OCI-M1 (cell line): ENCODE data around the gene DDX56.

Experiments used
- DNase-seq: peaks from one replicate; lab custom pipeline; 2025; lab: John Stamatoyannopoulos, UW

The DDX56 gene

DNA sequence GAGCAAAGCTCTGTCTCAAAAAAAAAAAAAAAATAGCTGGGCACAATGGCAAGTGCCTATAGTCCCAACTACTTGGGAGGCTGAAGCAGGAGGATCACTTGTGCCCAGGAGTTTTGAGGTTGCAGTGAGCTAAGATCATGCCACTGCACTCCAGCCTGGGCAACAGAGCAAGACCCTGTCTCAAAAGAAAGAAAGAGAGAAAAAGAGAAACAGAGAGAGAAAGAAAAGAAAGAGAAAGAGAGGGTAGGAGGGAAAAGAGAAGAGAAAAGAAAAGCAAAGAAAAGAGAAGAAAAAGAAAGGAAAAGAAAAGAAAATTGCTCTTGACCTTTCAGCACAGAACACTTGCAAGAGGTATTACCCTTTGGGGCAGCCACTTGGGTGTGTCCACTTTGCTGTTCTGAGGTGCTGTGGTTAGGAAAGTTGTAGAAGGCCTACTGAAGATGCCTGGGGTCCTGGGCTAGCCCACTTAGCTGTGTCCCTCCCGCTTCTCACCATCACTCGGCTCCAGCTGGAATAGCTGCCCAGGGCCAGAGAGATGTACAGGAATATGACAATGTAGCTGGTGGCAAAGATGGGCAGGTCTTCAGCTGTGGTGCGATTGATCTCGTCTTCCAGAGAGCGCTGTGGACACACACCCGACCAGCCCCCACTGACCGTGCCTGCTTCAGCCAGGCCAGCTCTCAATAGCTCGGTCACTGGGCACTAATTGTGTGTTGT is 38.2 kb downstream of the DDX56 start:
- no peak for DNase-seq

GRCh38 chr7:44534501-44534900 is 39.2 kb downstream of the DDX56 start:
- DNase-seq = peak; percentile 61

DNA sequence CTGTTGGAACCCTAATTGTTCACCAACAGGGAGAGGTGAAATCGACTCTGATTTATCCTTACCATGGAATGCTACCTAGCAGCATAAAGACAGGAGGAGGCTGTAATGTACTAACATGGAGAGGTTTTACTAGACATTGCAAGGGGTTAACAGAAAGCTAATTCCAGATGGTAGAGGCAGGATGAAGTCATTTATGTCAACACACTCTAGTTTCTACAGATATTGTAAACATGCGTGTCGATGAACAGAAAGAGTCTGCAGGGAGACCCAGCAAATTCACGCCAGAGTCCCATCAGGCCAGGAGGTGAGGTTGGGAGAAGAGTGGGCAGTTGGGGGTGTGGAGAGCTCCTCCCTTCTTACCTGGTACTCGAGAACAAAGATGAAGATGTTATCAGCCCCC is 39.6 kb downstream of the DDX56 start:
- DNase-seq = no peak

DNA sequence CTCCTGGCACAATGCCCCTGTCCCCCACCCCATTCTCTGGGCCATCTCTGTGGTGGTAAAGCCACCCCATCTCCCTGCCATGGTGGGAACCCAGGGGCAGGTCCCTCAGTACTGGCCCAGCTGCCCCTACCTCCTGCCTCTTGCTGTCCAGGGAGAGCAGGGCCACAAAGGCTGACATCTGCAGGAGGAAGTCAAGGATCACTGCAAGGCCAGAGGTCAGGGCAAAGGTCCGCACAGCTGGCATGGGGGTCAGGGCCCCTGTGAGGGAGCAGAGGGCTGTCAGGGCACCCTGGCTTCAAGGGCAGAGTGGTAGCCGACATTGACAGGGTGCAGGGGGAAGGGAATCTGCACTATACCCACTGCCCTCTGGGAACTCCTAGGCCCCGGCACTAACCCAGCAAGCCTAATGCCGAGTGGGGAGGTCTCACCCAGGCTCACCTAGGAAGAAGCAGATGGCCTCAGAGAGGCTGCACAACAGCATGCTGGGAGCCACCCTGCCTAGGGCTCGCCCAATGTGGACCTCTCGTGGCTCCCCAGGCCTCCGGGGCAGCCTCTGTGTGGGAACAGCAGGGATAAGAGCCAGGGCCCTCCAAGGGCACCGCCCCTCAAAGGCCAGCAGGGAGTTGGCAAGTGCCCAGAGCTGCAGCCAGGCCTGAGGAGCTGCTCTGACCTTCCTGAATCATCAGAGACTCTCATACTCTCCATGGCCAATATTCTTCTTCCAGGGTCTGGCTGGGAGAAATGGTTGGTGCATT is 40.2 kb downstream of the DDX56 start:
- no peak for DNase-seq

DNA sequence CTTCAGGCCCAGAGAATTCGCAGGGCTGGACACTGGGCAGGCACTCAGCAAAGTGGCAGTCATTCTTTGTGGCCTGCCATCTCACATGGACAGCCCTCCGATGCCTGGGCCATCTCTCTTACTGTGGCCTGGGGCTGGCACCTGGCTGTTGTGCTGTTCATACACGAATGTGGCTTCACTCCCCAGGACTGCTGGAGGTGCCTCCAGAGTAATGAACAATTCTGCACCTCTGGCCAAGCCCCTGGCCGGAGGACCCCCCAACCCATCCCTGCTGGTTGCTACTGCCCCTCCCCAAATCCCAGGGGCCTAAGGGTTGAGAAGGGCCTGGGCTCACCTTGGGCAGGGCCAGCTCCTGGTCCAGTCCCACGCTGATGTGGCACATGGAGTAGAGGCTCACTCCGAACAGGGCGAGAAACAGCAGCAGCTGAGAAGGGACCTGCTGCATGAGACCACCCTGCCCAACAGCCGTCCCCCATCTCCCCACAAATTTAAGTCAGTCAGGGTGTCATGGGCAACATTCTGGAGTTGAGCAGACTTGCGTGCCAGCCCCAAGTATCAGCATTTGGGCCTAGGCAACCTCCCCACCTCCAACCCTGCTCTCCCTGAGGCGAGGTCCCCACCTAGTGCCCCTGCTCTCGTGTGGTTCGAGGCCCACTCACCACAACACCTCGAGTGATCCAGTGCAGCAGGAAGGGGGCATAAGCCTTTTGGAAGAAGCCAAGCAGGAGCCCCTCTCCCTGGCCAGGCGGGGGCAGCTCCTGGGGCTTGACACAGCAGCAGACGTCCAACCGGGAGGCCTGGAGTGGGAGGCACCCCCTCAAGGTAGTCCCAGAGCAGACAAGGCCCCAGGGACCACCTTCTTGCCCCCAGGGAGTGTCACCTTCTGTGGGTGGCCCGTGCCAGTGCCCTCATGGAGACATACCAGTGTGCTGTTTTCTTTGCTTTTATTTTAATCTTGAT is 42.0 kb downstream of the DDX56 start:
- DNase-seq = no peak

- peak; percentile 2 for DNase-seq
Measured at GRCh38 chr7:44530990-44531389, 42.7 kb downstream of the DDX56 start.

DNA sequence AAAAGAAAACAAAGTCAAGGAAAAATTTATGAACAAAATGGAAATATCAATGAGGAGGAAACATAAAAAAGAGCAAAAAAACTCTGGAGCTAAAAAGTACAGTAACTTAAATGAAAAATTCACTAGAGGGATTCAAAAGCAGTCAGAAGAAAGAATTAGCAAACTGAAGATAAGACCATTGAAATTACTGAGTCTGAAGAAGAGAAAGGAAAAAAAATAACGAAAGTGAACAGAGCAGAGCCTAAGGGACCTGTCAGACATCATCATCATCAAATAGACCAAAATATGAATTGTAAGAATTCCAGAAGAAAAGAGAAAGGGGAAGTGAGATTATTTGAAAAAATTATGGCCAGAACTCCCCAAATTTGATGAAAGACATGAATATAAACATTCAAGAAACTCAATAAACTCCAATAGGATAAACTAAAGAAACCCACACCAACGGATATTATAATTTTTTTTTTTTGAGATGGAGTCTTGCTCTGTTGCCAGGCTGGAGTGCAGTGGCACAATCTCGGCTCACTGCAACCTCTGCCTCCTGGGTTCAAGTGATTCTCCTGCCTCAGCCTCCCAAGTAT is 48.8 kb downstream of the DDX56 start:
- DNase-seq = no peak

DNA sequence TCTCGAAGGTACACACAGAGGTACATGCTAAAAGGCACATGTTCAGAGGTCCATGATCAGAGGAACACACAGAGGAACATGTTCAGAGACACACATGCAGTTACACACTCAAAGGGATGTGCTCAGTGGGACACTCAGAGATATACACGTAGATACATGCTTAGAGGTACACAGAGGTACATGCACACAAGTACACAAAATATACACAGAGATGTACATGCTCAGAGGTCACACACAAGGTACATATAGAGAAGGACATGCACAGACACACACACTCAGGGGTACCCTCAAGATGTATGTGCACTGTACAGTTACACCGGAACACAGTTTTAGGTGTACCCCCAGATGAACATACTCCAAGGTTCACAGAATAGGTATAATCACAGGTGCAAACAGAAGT is 51.4 kb downstream of the DDX56 start:
- DNase-seq = no peak

DNA sequence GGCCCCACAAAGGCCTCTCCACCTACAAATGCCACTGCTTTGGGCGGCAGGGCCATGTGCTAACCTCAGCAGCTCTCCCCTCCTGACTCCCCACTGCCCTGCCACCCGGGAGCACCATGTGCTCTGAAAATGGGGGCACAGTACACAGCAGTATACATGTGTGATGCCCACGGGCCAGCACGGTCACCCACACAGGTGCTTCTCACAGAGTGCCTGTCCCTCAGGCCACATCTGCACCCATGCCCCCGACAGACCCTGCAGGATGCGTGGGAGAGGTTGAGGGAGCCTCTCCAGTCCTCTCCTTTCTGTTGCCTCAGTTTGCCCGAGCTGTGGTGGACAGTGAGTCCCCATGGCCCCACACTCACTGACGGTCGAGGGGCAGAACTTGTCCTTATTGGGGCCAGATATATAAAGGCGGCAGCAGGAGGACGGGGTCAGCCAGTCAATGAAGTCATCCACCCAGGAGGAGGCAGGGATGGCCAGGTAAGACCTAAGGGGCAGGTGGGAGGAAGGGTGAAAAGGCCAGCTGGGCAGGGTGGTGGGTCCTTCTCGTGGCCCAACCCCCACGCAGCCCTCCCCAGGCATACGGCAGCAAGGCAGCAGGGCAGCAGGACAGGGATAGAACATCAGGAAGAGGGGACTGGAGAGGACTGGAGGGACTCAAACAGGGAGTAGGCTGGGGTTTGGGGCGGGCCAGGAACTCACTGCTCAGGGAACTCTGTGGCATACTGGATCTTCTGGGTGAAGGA is 52.2 kb downstream of the DDX56 start:
- DNase-seq = no peak

DNA sequence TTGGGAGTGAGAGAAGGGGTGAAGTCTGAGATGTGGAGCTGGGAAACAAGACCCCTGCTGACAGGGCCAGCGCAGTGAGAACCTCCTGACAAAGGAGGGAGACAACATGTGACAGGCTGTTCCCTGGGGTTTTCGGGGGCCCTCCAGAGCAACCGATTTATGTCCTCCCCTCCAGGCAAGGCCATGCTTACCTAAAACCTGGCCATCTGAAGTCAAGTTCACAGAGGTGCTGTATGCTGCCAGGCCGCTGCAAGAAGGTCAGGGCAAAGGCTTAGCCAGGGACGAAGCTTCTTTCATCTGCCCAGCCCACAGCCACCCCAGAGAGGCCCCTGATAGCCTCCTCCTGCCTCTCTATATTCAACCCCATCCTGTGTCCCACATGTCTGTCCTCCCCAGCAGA is 53.1 kb downstream of the DDX56 start:
- DNase-seq = no peak

- DNase-seq = no peak
Measured at GRCh38 chr7:44519546-44519945, 54.2 kb downstream of the DDX56 start.

GRCh38 chr7:44518761-44519160 is 54.9 kb downstream of the DDX56 start:
- DNase-seq = no peak

DNA sequence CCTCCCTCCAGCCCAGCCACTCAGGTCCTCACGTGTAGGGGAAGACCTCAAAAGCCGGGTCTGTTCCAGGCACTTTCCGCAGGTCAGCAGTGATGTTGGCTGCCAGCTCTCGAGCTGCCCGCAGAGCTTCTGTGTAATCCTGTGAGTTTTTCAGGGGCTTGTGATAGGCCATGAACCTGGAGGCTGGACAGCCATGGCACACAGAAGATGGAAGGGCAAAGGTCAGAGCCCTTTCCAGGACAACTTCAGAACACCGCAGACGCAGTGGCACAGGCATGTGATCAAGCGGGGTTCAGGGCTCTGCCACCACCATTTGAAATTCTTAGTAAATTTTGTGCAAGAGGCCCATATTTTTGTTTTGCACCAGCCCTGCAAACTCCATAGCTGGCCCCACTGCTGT is 56.5 kb downstream of the DDX56 start:
- no peak for DNase-seq
